HG02571 (cell line): Measurements from ENCODE around the gene HAT1.

ENCODE experiments used
- ATAC-seq: cut with Tn5 transposase; IDR thresholded peaks from one replicate; pipeline ENCODE4 v1.9.1; 2021; ENCODE audit warnings: mild to moderate bottlenecking, moderate library complexity; ENCODE audit not compliant: unreplicated experiment

HAT1 gene

DNA sequence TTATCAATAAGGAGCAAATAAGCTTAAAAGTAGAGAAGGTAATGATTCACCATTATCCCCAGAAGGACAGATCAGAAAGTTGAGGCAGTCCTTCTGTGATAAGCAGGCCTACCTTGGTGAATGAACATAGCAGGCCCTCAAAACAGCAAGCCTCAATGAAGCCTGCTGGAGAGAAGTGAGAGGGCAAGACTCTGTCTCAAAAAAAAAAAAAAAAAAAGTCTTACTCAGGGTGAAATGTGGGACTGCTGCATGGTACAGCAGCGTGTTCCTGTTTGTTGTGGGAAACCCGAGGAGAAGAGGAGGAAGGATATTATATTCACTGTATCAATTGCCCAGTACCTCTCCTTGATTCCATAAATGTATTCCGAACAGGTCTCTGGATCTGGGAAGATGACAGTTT is 8.7 kb upstream of the HAT1 start:
- no peak for ATAC-seq

- ATAC-seq = no peak
Measured at GRCh38 chr2:171919453-171919852, 2.8 kb upstream of the HAT1 start.

- ATAC-seq = no peak
Measured at GRCh38 chr2:171921970-171922229, 361 bp upstream of the HAT1 start.

DNA sequence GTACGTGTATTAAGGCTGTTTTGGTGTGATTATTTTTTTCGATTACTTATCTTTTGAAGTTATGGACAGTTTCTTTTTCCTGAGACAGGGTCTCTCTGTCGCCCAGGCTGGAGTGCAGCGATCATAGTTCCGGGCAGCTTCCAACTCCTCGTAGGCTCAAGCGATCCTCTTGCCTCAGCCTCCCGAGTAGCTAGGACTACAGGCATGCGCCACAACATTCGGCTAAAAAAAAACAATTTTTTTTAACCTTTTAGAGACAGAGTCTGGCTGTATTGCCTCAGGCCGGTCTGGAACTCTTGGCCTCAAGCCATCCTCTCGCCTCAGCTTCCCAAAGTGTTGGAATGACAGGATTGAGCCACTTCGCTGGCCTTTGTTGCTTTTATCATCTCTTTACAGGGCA is 945 bp downstream of the HAT1 start:
- no peak for ATAC-seq

DNA sequence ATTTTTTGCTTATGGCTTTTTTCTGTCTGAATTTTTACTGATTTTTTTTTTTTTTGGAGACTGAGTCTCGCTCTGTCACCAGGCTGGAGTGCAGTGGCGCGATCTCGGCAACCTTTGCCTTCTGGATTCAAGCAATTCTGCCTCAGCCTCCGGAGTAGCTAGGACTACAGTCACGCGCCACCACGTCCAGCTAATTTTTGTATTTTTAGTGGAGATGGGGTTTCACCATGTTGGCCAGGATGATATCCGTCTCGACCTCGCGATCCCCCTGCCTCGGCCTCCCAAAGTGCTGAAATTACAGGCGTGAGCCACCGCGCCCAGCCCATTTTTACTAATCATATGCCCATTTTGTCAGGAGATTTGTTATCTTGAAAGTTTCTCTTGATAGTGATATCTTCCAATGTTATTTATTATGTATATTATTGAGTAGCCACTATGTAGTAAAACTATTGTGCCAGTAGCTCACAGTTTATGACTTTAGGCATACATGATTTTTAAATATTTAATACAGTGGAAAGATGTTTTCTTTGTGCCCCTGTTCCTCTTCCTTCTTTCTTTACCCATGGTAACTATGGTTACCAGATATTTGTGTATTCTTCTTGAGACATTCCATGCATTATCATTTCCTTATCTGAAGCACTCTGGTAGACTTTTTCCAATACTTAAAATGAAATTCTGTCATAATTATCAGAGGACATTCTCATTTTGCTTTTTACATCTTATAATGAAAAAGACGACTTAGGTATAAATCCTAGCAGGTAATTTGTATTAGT is 2.1 kb downstream of the HAT1 start:
- ATAC-seq = no peak

GRCh38 chr2:171930385-171930784 is 8.1 kb downstream of the HAT1 start:
- no peak for ATAC-seq

GRCh38 chr2:171939058-171939742 is 16.9 kb downstream of the HAT1 start:
- no peak for ATAC-seq

- ATAC-seq = no peak
Measured at GRCh38 chr2:171939743-171940071, 17.4 kb downstream of the HAT1 start.

DNA sequence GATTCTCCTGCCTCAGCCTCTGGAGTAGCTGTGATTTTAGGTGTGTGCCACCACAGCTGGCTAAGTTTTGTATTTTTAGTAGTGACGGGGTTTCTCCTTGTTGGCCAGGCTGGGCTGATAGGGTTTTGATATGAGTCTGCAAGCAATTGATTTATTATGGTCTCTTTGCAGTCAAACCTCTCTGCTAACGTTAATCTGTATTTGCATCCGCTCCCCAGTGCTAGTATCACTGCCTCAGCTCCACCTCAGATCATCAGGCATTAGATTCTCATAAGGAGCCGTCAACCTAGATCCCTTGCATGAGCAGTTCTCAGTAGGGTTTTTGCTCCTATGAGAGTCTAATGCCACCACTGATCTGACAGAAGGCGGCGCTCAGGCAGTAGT is 19.0 kb downstream of the HAT1 start:
- no peak for ATAC-seq

DNA sequence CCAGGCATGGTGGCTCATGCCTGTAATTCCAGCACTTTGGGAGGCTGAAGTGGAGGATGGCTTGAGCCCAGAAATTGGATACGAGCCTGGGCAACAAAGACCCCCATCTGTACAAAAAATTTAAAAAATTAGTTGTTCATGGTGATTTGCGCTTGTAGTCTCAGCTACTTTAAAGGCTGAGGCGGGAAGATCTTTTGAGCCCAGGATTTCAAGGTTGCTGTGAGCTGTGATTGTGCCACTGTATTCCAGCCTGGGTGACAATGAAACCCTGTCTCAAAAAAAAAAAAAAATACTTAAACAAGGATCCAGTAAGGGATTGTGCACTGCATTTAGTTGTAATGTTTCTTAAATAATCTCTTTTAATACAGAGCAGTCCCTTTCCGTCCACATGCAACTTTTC is 21.6 kb downstream of the HAT1 start:
- no peak for ATAC-seq

DNA sequence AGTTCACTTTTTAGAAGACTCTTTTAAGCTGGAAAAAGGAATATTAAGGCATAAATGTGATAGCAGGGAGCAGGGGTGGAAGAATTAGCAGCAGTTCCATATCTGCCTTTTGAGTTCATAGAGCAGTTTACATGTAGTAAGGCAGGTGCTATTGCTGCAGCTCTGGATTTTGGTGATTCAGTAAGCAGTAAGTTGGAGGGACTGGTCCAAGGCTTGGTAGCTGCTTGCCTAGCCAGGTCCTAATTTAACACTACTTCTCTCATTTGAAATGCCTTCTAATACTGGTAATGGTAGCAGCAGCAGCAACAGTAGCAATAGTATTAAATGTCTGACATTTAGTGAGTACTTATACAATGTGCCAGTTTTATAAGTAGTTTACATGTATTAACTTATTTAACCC is 30.0 kb downstream of the HAT1 start:
- no peak for ATAC-seq

DNA sequence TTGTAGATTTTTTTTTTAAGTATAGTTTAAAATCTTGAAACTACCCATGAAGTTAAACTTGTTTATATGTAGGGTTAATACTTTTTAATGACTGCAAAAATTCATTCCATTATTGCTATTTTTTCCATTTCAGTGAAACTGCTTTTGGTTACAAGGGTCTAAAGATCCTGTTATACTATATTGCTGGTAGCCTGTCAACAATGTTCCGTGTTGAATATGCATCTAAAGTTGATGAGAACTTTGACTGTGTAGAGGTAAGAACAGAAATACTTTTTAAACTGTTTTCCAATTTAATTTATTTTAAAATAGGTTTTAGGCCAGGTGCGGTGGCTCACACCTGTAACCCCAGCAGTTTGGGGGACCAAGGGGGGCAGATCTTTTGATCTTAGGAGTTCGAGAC is 30.5 kb downstream of the HAT1 start:
- no peak for ATAC-seq

DNA sequence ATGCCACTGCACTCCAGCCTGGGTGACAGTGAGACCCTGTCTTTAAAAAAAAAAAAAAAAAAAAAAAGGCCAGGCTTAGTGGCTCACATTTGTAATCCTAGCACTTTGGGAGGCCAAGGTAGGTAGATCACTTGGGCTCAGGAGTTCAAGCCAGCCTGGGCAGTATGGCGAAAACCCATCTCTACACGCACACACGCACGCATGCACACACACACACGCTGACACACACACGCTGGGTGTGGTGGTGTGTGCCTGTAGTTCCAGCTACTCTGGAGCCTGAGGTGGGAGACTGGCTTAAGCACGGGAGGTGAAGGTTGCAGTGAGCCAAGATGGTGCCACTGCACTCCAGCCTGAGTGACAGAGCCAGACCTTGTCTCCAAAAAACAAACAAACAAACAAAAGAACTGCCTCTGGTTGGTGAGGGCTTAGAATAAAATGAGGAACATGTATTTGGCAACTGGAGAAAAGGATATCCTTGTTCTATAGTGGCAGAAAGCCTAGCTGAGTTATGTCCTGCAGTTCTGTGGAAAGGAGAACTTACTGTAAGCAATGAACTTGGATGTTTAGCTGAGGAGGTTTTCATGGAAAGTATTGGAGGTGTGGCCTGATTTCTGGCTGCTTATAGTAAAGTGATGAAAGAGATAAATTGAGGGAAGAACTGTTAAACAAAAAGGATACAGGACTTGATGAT is 34.0 kb downstream of the HAT1 start:
- no peak for ATAC-seq

GRCh38 chr2:171957061-171957460 is 34.8 kb downstream of the HAT1 start:
- ATAC-seq = no peak

- ATAC-seq = no peak
Measured at GRCh38 chr2:171958475-171958874, 36.2 kb downstream of the HAT1 start.

DNA sequence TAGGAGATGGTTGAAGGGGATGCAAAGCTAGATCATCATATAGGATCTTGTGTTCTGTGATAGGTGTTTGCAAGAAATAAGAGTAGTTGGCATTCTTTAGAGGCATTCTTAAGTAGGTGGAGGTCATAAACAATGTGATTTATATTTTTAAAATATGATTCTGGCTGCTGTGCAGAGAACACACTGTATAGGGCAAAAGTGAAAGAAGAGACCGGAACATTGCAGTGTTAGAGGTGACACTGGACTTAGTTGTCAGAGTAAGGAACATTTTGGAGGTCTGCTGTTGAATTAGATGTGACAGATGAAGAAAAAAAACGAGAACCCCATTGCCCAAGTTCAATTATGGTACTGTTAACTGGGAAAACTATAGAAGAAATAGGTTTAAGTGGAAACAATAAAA is 37.7 kb downstream of the HAT1 start:
- no peak for ATAC-seq

DNA sequence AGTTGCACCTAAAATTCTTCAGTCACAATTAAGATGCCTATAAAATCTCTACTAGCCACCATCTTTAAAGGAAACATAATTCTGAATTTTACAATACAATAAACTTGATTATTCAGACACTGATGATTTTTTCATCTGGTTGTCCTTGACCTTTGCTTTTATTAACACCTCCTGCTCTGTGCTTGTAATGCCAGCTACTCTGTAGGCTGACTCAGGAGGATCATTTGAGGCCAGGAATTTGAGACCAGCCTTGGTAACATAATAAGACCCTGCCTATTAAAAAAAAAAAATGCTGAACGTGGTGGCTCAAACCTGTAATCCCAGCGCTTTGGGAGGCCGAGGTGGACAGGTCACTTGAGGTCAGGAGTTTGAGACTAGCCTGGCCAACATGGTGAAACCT is 38.3 kb downstream of the HAT1 start:
- ATAC-seq = no peak

- ATAC-seq = no peak
Measured at GRCh38 chr2:171963198-171963597, 40.9 kb downstream of the HAT1 start.

DNA sequence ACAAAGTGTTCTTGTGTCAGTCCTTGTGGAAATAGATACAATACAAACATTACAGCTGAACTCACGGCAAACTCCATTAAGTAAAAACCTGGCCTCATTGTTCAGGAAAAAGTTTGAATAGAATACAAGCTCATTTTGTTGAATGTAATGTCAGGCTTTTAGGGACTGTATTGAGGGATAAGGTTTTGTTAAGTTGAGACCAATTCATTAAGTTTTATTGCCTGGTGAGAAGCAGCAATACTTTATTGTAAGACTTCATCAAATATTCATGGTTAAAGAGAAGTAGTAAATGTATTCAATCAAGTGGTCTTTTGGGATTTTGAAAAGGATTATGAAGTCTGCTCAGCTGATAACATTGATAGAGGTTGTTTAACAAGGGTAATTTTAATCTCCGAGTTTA is 42.0 kb downstream of the HAT1 start:
- no peak for ATAC-seq

- ATAC-seq = no peak
Measured at GRCh38 chr2:171965238-171965637, 43.0 kb downstream of the HAT1 start.

DNA sequence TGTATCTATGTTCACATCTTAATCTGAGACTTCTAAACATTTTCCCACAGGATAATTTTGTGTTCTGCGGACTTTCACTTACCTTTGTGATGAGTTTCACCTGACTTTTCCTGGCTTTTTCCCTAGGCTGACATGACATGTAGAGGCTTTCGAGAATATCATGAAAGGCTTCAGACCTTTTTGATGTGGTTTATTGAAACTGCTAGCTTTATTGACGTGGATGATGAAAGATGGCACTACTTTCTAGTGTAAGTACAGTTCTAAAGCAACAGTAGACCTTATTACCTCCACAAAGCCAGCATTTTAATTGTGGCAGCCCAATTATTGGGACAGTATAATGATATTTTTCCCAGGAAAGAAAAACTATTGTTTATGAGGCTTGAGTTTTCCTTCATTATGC is 43.4 kb downstream of the HAT1 start:
- ATAC-seq = no peak

- no peak for ATAC-seq
Measured at GRCh38 chr2:171966235-171966634, 44.0 kb downstream of the HAT1 start.

DNA sequence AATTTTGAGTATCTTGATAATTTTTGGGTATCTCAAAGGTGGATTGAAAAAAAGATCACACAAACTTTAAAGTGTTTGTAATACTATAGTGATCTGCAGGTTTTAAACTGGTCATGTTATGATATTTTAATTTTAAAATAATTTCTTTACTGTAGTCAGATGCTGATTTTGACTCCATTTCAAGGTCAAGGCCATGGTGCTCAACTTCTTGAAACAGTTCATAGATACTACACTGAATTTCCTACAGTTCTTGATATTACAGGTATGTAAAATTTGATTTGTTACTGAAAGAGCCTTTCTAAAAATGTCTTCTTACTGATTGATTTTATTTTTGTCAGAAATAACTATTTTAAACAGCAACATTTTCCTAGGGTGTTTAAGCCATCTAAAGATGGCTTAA is 44.4 kb downstream of the HAT1 start:
- no peak for ATAC-seq
